ENCODE data around the gene VAV1.

Gene VAV1, protein sequence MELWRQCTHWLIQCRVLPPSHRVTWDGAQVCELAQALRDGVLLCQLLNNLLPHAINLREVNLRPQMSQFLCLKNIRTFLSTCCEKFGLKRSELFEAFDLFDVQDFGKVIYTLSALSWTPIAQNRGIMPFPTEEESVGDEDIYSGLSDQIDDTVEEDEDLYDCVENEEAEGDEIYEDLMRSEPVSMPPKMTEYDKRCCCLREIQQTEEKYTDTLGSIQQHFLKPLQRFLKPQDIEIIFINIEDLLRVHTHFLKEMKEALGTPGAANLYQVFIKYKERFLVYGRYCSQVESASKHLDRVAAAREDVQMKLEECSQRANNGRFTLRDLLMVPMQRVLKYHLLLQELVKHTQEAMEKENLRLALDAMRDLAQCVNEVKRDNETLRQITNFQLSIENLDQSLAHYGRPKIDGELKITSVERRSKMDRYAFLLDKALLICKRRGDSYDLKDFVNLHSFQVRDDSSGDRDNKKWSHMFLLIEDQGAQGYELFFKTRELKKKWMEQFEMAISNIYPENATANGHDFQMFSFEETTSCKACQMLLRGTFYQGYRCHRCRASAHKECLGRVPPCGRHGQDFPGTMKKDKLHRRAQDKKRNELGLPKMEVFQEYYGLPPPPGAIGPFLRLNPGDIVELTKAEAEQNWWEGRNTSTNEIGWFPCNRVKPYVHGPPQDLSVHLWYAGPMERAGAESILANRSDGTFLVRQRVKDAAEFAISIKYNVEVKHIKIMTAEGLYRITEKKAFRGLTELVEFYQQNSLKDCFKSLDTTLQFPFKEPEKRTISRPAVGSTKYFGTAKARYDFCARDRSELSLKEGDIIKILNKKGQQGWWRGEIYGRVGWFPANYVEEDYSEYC

DNA sequence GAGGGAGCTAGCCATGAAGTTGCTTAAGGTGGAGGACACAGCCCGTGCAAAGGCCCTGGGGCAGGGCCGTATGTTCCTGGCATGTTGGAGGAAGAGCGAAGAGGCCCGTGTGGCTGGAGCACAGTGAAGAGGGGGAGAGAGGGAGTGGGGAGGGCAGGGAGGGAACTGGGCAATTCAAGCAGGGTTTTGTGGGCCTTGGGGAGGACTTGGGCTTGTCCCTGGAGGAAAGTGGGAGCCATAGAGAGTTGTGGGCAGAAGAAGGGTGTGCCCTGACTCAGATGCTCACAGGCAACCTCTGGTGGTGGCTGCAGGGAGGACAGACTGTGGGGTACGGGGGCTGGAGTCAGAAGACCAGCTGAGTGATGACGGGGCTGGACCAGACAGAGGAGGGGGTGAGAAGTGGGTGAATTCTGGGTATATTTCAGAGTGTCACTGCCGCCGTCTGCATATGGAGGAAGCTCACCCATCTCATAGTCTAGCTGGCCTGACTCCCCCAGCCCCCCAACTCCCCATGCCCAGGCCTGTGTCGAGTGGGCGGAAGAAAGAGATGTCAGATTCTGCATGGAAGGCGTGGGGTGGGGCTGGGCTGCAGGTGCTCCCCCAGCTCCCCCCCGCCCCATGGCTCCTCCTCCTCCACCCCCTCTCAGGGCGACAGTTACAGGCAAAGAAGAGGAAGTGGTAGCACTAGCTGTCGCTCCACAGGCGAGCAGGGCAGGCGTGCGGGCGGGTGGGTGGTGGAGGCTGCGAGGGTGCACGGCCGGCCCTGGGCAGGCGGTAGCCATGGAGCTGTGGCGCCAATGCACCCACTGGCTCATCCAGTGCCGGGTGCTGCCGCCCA, at the start of gene VAV1:
TSS of gene VAV1 (plus strand) at position 681 of the 838 bp plus-strand sequence. CDS start at position 781, 100 bp downstream.
- H3K4me3 ChIP-seq (ENCODE audit: low read depth, low read length) = peak within 1 kb of the TSS; percentile 70
- peak; percentile 93 for DNase-seq (ENCODE audit: low read depth)

DNA sequence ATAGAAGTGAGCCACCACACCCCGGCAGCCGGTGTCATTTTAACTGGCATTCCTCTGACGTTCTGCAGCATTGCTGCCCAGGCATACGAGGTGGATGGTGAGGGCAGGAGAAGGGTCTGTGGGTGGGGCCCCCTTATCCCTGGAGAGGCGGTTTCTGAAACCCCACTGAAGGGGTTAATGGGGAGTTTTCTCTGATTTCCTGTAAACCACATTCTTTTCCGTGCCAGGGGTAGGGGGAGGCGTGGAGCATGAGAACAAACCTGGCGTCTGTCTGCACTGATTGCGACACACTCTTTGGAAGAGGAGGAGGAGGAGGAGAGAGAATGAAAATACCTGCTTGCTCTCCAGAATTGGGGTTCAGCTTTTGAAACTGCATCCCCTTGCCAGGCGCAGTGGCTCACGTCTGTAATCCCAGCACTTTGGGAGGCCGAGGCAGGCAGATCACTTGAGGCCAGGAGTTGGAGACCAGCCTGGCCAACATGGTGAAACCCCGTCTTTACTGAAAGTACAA, 49.3 kb upstream of the VAV1 start:
- DNase-seq (ENCODE audit: low read depth) = peak; percentile 34
- TF ChIP-seq POLR2A (IDR thresholded peaks at IDR 0.05; ENCODE audit: extremely low read depth, insufficient read length) = no peak
- TF ChIP-seq, protein P1, sequence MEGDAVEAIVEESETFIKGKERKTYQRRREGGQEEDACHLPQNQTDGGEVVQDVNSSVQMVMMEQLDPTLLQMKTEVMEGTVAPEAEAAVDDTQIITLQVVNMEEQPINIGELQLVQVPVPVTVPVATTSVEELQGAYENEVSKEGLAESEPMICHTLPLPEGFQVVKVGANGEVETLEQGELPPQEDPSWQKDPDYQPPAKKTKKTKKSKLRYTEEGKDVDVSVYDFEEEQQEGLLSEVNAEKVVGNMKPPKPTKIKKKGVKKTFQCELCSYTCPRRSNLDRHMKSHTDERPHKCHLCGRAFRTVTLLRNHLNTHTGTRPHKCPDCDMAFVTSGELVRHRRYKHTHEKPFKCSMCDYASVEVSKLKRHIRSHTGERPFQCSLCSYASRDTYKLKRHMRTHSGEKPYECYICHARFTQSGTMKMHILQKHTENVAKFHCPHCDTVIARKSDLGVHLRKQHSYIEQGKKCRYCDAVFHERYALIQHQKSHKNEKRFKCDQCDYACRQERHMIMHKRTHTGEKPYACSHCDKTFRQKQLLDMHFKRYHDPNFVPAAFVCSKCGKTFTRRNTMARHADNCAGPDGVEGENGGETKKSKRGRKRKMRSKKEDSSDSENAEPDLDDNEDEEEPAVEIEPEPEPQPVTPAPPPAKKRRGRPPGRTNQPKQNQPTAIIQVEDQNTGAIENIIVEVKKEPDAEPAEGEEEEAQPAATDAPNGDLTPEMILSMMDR (IDR thresholded peaks at IDR 0.05; ENCODE audit: low read depth, low read length) = no peak
- TF ChIP-seq MYC (IDR thresholded peaks at IDR 0.05; ENCODE audit: low read depth, low read length) = no peak
- TF ChIP-seq, protein P2, sequence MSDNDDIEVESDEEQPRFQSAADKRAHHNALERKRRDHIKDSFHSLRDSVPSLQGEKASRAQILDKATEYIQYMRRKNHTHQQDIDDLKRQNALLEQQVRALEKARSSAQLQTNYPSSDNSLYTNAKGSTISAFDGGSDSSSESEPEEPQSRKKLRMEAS (IDR thresholded peaks at IDR 0.05; ENCODE audit: low read depth, low read length) = no peak
- H3K4me3 ChIP-seq (ENCODE audit: low read depth, low read length) = no peak overlapping the region

More for the DNA sequence above, at the start of gene VAV1:
- TF ChIP-seq, protein P1 (IDR thresholded peaks at IDR 0.05; ENCODE audit: low read depth, low read length) = peak; percentile 39
- TF ChIP-seq POLR2A (IDR thresholded peaks at IDR 0.05; ENCODE audit: extremely low read depth, insufficient read length) (peak; percentile 60), MYC (IDR thresholded peaks at IDR 0.05; ENCODE audit: low read depth, low read length) (peak; percentile 30)
- TF ChIP-seq, protein P2 (IDR thresholded peaks at IDR 0.05; ENCODE audit: low read depth, low read length) = peak; percentile 67

DNA sequence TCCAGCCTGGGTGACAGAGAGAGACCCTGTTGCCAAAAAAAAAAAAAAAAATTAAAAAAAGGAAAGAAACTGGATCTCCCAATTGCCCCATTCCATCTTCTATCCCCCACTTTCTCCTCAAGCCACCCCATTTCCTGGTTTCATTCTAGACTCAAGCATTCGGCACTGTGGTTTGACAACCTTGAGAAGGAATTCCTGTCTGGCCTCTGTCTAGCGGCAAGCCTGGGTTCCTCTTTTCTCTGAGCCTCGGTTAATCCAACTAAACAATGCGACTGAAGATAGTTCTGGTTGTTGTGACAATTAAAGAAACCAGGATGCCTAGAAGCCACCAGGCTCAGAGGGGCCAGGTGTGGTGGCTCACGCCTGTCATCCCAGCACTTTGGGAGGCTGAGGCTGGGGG, 48.8 kb upstream of the VAV1 start:
- peak; percentile 61 for DNase-seq (ENCODE audit: low read depth)
- H3K4me3 ChIP-seq (ENCODE audit: low read depth, low read length) = no peak overlapping the region

DNA sequence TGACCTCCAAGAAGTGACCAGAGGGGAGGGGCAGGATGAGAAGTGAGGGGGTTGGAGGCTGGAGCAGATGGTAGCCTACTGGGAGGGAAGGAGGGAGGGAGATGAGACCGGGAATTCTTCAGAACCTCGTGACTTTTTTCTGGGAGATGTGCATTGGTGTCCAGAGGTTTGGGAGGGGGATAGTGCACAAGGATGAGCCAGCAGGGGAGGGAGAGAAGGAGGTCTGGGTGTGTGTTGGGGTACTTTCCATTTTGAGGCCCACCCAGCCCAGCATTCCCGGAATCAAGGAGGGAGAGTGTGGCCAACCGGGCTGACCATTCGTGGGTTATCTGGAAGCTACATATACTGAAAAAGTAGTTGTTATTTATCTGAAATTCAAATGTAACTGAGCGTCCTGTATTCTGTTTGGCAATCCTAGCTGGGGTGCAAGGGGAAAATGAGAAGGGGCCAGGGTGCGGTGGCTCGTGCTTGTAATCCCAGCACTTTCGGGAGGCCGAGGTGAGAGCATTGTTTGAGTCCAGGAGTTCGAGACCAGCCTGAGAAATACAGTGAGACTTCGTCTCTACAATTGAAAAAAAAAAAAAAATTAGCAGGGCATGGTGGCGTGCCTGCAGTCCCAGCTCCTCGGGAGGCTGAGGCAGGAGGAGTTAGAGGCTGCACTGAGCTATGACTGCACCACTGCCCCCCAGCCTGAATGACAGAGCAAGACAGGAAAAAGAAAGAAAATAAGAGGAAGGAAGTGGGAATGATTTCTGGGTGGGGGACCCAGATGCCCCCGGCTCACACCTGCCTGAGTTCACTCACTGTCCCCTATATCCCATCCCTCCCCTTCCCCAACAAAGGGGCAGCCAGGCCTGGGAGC, 47.6 kb upstream of the VAV1 start:
- TF ChIP-seq MYC (IDR thresholded peaks at IDR 0.05; ENCODE audit: low read depth, low read length) = no peak
- TF ChIP-seq POLR2A (IDR thresholded peaks at IDR 0.05; ENCODE audit: extremely low read depth, insufficient read length) = no peak
- TF ChIP-seq, protein P2 (IDR thresholded peaks at IDR 0.05; ENCODE audit: low read depth, low read length) = no peak
- TF ChIP-seq, protein P1 (IDR thresholded peaks at IDR 0.05; ENCODE audit: low read depth, low read length) = no peak
- no peak for DNase-seq (ENCODE audit: low read depth)
- no peak overlapping the region for H3K4me3 ChIP-seq (ENCODE audit: low read depth, low read length)

More for the DNA sequence above, 48.8 kb upstream of the VAV1 start:
- TF ChIP-seq, protein P1 (IDR thresholded peaks at IDR 0.05; ENCODE audit: low read depth, low read length) = no peak
- TF ChIP-seq POLR2A (IDR thresholded peaks at IDR 0.05; ENCODE audit: extremely low read depth, insufficient read length) = no peak
- TF ChIP-seq MYC (IDR thresholded peaks at IDR 0.05; ENCODE audit: low read depth, low read length) = no peak
- TF ChIP-seq, protein P2 (IDR thresholded peaks at IDR 0.05; ENCODE audit: low read depth, low read length) = no peak
